ENCODE measurements around the gene TSHZ2.
A peak's percentile ranks its signal among the peaks of the same experiment; 100 is the strongest.

The TSHZ2 gene

GRCh38 chr20:53092772-53093300, 120.7 kb downstream of the TSHZ2 start:
- Histone ChIP-seq H4K91ac (ENCODE audit: low read length) (no peak overlapping the region), H3K4ac (ENCODE audit: low read depth in 1 of 2, low read length in 2 of 2) (peak overlapping the region in 1 of 2 experiments; percentile 3), H2BK120ac (ENCODE audit: low read depth, low read length) (no peak overlapping the region), H3K27ac (ENCODE audit: low read length, poor library complexity, severe bottlenecking) (no peak overlapping the region), H2BK5ac (ENCODE audit: low read depth, low read length, poor library complexity, severe bottlenecking) (no peak overlapping the region), H3K23ac (ENCODE audit: low read length in 2 of 2) (no peak overlapping the region), H2AFZ (ENCODE audit: low read depth, low read length) (no peak overlapping the region), H3K14ac (ENCODE audit: low read length in 2 of 2) (no peak overlapping the region), H4K8ac (ENCODE audit: low read length) (no peak overlapping the region), H3K36me3 (ENCODE audit: control insufficient read depth in 1 of 2, insufficient read depth in 2 of 2, low read depth in 1 of 2, low read length in 2 of 2) (no peaks in the 10 kb centered on the region), H2BK12ac (ENCODE audit: low read length in 2 of 2) (peak overlapping the region; percentile 7 to 40), H3K4me3 (ENCODE audit: insufficient read depth in 1 of 2, low read depth in 1 of 2, low read length in 2 of 2) (no peak overlapping the region), H3K27me3 (ENCODE audit: control insufficient read depth in 1 of 2, insufficient read depth in 1 of 2, low read length in 2 of 2) (no peaks in the 10 kb centered on the region), H3K4me2 (ENCODE audit: low read length, poor library complexity, severe bottlenecking) (no peak overlapping the region), H3K4me1 (ENCODE audit: control insufficient read depth, insufficient read depth, low read depth, low read length) (no peaks in the 10 kb centered on the region), H3K9ac (ENCODE audit: low read length) (no peak overlapping the region), H2BK15ac (ENCODE audit: low read depth, poor library complexity, severe bottlenecking) (no peak overlapping the region), H3K79me1 (replicated peaks; ENCODE audit: low read length, poor library complexity, severe bottlenecking) (no peaks in the 10 kb centered on the region), H3K18ac (ENCODE audit: low read depth in 1 of 2, low read length in 2 of 2) (peak overlapping the region; percentile 54 to 58), H3K9me3 (ENCODE audit: control insufficient read depth, low read length) (no peaks in the 10 kb centered on the region), H2AK5ac (ENCODE audit: low read length, severe bottlenecking) (no peak overlapping the region)
- DNase-seq = peak; percentile 37
- 56% methylated on average over 6 of the region's 6 CpGs for WGBS

- H3K79me1 ChIP-seq (replicated peaks; ENCODE audit: low read length, poor library complexity, severe bottlenecking) = no peaks in the 10 kb centered on the region
- no peak overlapping the region for H2AFZ ChIP-seq (ENCODE audit: low read depth, low read length)
- H3K36me3 ChIP-seq (ENCODE audit: control insufficient read depth in 1 of 2, insufficient read depth in 2 of 2, low read depth in 1 of 2, low read length in 2 of 2) = no peaks in the 10 kb centered on the region
- no peaks in the 10 kb centered on the region for H3K4me1 ChIP-seq (ENCODE audit: control insufficient read depth, insufficient read depth, low read depth, low read length)
- no peak overlapping the region for H3K4me2 ChIP-seq (ENCODE audit: low read length, poor library complexity, severe bottlenecking)
- H3K4ac ChIP-seq (ENCODE audit: low read depth in 1 of 2, low read length in 2 of 2) = no peak overlapping the region
- WGBS = 89% methylated on average over 2 of the region's 2 CpGs
- H3K27me3 ChIP-seq (ENCODE audit: control insufficient read depth in 1 of 2, insufficient read depth in 1 of 2, low read length in 2 of 2) = no peaks in the 10 kb centered on the region
- H2BK120ac ChIP-seq (ENCODE audit: low read depth, low read length) = no peak overlapping the region
- H3K14ac ChIP-seq (ENCODE audit: low read length in 2 of 2) = no peak overlapping the region
- H3K4me3 ChIP-seq (ENCODE audit: insufficient read depth in 1 of 2, low read depth in 1 of 2, low read length in 2 of 2) = no peak overlapping the region
- no peak overlapping the region for H2BK12ac ChIP-seq (ENCODE audit: low read length in 2 of 2)
- H3K27ac ChIP-seq (ENCODE audit: low read length, poor library complexity, severe bottlenecking) = no peak overlapping the region
- H3K18ac ChIP-seq (ENCODE audit: low read depth in 1 of 2, low read length in 2 of 2) = peak overlapping the region in 1 of 2 experiments; percentile 4
- H3K9me3 ChIP-seq (ENCODE audit: control insufficient read depth, low read length) = no peaks in the 10 kb centered on the region
- no peak overlapping the region for H3K23ac ChIP-seq (ENCODE audit: low read length in 2 of 2)
- H3K9ac ChIP-seq (ENCODE audit: low read length) = no peak overlapping the region
- no peak for DNase-seq
- H2BK5ac ChIP-seq (ENCODE audit: low read depth, low read length, poor library complexity, severe bottlenecking) = no peak overlapping the region
- H4K91ac ChIP-seq (ENCODE audit: low read length) = no peak overlapping the region
- H2BK15ac ChIP-seq (ENCODE audit: low read depth, poor library complexity, severe bottlenecking) = no peak overlapping the region
- no peak overlapping the region for H4K8ac ChIP-seq (ENCODE audit: low read length)
- no peak overlapping the region for H2AK5ac ChIP-seq (ENCODE audit: low read length, severe bottlenecking)
Observed at GRCh38 chr20:53097371-53097770, 125.2 kb downstream of the TSHZ2 start.

- Histone ChIP-seq H4K8ac (ENCODE audit: low read length) (no peak overlapping the region), H3K4me1 (ENCODE audit: control insufficient read depth, insufficient read depth, low read depth, low read length) (no peaks in the 10 kb centered on the region), H3K23ac (ENCODE audit: low read length in 2 of 2) (no peak overlapping the region), H3K27ac (ENCODE audit: low read length, poor library complexity, severe bottlenecking) (no peak overlapping the region), H2BK120ac (ENCODE audit: low read depth, low read length) (no peak overlapping the region), H3K18ac (ENCODE audit: low read depth in 1 of 2, low read length in 2 of 2) (peak overlapping the region in 1 of 2 experiments; percentile 14), H2AFZ (ENCODE audit: low read depth, low read length) (no peak overlapping the region), H3K4me3 (ENCODE audit: insufficient read depth in 1 of 2, low read depth in 1 of 2, low read length in 2 of 2) (no peak overlapping the region), H3K4me2 (ENCODE audit: low read length, poor library complexity, severe bottlenecking) (no peak overlapping the region), H2BK15ac (ENCODE audit: low read depth, poor library complexity, severe bottlenecking) (no peak overlapping the region), H3K9me3 (ENCODE audit: control insufficient read depth, low read length) (no peaks in the 10 kb centered on the region), H3K79me1 (replicated peaks; ENCODE audit: low read length, poor library complexity, severe bottlenecking) (no peaks in the 10 kb centered on the region), H4K91ac (ENCODE audit: low read length) (no peak overlapping the region), H3K36me3 (ENCODE audit: control insufficient read depth in 1 of 2, insufficient read depth in 2 of 2, low read depth in 1 of 2, low read length in 2 of 2) (no peaks in the 10 kb centered on the region), H2BK5ac (ENCODE audit: low read depth, low read length, poor library complexity, severe bottlenecking) (no peak overlapping the region), H2BK12ac (ENCODE audit: low read length in 2 of 2) (no peak overlapping the region), H3K14ac (ENCODE audit: low read length in 2 of 2) (no peak overlapping the region), H3K4ac (ENCODE audit: low read depth in 1 of 2, low read length in 2 of 2) (no peak overlapping the region), H2AK5ac (ENCODE audit: low read length, severe bottlenecking) (no peak overlapping the region), H3K27me3 (ENCODE audit: control insufficient read depth in 1 of 2, insufficient read depth in 1 of 2, low read length in 2 of 2) (no peaks in the 10 kb centered on the region), H3K9ac (ENCODE audit: low read length) (no peak overlapping the region)
- DNase-seq = no peak
- 92% methylated on average over 4 of the region's 4 CpGs for WGBS
Observed at GRCh38 chr20:53097791-53098190, 125.6 kb downstream of the TSHZ2 start.

GRCh38 chr20:53098621-53099020, 126.5 kb downstream of the TSHZ2 start:
- no peak overlapping the region for H2BK15ac ChIP-seq (ENCODE audit: low read depth, poor library complexity, severe bottlenecking)
- H3K14ac ChIP-seq (ENCODE audit: low read length in 2 of 2) = no peak overlapping the region
- no peak overlapping the region for H3K27ac ChIP-seq (ENCODE audit: low read length, poor library complexity, severe bottlenecking)
- H2BK5ac ChIP-seq (ENCODE audit: low read depth, low read length, poor library complexity, severe bottlenecking) = no peak overlapping the region
- H2AFZ ChIP-seq (ENCODE audit: low read depth, low read length) = no peak overlapping the region
- no peak overlapping the region for H3K4me2 ChIP-seq (ENCODE audit: low read length, poor library complexity, severe bottlenecking)
- H3K9ac ChIP-seq (ENCODE audit: low read length) = no peak overlapping the region
- H2BK120ac ChIP-seq (ENCODE audit: low read depth, low read length) = no peak overlapping the region
- WGBS = 100% methylated on average over 1 of the region's 1 CpG
- no peaks in the 10 kb centered on the region for H3K36me3 ChIP-seq (ENCODE audit: control insufficient read depth in 1 of 2, insufficient read depth in 2 of 2, low read depth in 1 of 2, low read length in 2 of 2)
- no peaks in the 10 kb centered on the region for H3K79me1 ChIP-seq (replicated peaks; ENCODE audit: low read length, poor library complexity, severe bottlenecking)
- no peak overlapping the region for H3K4ac ChIP-seq (ENCODE audit: low read depth in 1 of 2, low read length in 2 of 2)
- H3K23ac ChIP-seq (ENCODE audit: low read length in 2 of 2) = no peak overlapping the region
- no peak overlapping the region for H3K4me3 ChIP-seq (ENCODE audit: insufficient read depth in 1 of 2, low read depth in 1 of 2, low read length in 2 of 2)
- no peaks in the 10 kb centered on the region for H3K4me1 ChIP-seq (ENCODE audit: control insufficient read depth, insufficient read depth, low read depth, low read length)
- peak overlapping the region; percentile 32 for H4K91ac ChIP-seq (ENCODE audit: low read length)
- H2BK12ac ChIP-seq (ENCODE audit: low read length in 2 of 2) = no peak overlapping the region
- H3K9me3 ChIP-seq (ENCODE audit: control insufficient read depth, low read length) = no peaks in the 10 kb centered on the region
- no peak for DNase-seq
- H3K18ac ChIP-seq (ENCODE audit: low read depth in 1 of 2, low read length in 2 of 2) = no peak overlapping the region
- H4K8ac ChIP-seq (ENCODE audit: low read length) = no peak overlapping the region
- no peaks in the 10 kb centered on the region for H3K27me3 ChIP-seq (ENCODE audit: control insufficient read depth in 1 of 2, insufficient read depth in 1 of 2, low read length in 2 of 2)
- H2AK5ac ChIP-seq (ENCODE audit: low read length, severe bottlenecking) = no peak overlapping the region

Measured in mesenchymal stem cell (in vitro differentiated cells and primary cell).